Esophagus muscularis mucosa (tissue), 4 donors: ENCODE results near the gene MEN1. TPM values are rescaled to one million over a fixed set of nuclear protein-coding genes. Genes with fewer than 3 reads are reported as not detected.

Source experiments
- DNase-seq: peaks from one replicate; pipeline ENCODE4 v3.0.0-alpha.2; 2017; ENCODE audit errors: extremely low spot score
- H3K27ac ChIP-seq, 4 donors: fragments of 200-600 bp; sonication (generic); replicated peaks in 1 of 4; 1 replicate in 3 of 4; 2 replicates in 1 of 4; pipeline ENCODE4 v1.5.1; 2016 to 2019; ENCODE audit warnings: mild to moderate bottlenecking in 1 of 4
- H3K27me3 ChIP-seq, 4 donors: fragments of 200-600 bp; sonication (generic); one replicate each; pipeline versions ENCODE4 v1.5.1 to v1.6.0; 2016 to 2019
- H3K36me3 ChIP-seq, 4 donors: fragments of 200-600 bp; sonication (generic); one replicate each; pipeline ENCODE4 v1.5.1; 2016 to 2019
- H3K4me1 ChIP-seq, 4 donors: fragments of 200-600 bp; sonication (generic); one replicate each; pipeline ENCODE4 v1.5.1; 2016 to 2019
- H3K4me3 ChIP-seq, 4 donors: fragments of 200-600 bp; sonication (generic); 1 replicate in 2 of 4; 2 replicates in 2 of 4; pipeline ENCODE4 v1.5.1; 2016 to 2019; ENCODE audit warnings: mild to moderate bottlenecking in 4 of 4, moderate library complexity in 1 of 4
- H3K9me3 ChIP-seq, 4 donors: fragments of 200-600 bp; sonication (generic); 1 replicate in 3 of 4; 2 replicates in 1 of 4; pipeline ENCODE4 v1.5.1; 2016 to 2019
- CTCF ChIP-seq, 3 experiments: fragments of 200-600 bp in 2 of 3; fragments of 450-650 bp in 1 of 3; sonication (generic) in 2 of 3; IDR thresholded peaks; one replicate each; pipeline ENCODE4 v1.5.1; 2017 to 2019; ENCODE audit warnings: antibody characterized with exemption in 3 of 3, mild to moderate bottlenecking in 2 of 3, moderate library complexity in 1 of 3
- EP300 ChIP-seq: sonication (generic); formaldehyde crosslinking; IDR thresholded peaks from one replicate; pipeline ENCODE4 v1.6.1; 2017; ENCODE audit warnings: antibody characterized with exemption
- POLR2A ChIP-seq: fragments of 450-650 bp; IDR thresholded peaks from one replicate; pipeline ENCODE4 v1.6.1; 2017; ENCODE audit warnings: antibody characterized with exemption, moderate library complexity, mild to moderate bottlenecking, low read depth
- POLR2AphosphoS5 ChIP-seq, 2 donors: sonication (generic); formaldehyde crosslinking; IDR thresholded peaks; one replicate each; pipeline ENCODE4 v1.6.1; 2017; ENCODE audit warnings: antibody characterized with exemption in 2 of 2
- WGBS: methylation state at CpG from one replicate; pipeline ENCODE4 v1.1.5; 2018; 5-methylcytosine and 5-hydroxymethylcytosine counted together
- intact Hi-C: fragments of 100-400 bp; cut with DNase I; formaldehyde crosslinking; loops from one replicate; pipeline ENCODE4 v1.15.1; 2023
- total RNA-seq, 4 donors: library from RNA; depleted of rRNA; stranded (reverse); fragments of >200 nt; gene quantifications; one replicate each; pipeline versions ENCODE4 v1.1.0 to v1.2.1, GENCODE V29; 2016

MEN1 gene
- total RNA-seq, 4 donors from 2014 or later, result 10.4 to 18.7 (median 11.5) TPM

GRCh38 chr11:64845129-64845775, 34.9 kb upstream of the MEN1 start:
- DNase-seq, result no peak
- H3K4me1 ChIP-seq, result peaks cover 35 to 48% (median 39%) of the 10 kb centered on the region in 4 donors
- no peaks in the 10 kb centered on the region for H3K36me3 ChIP-seq
- peak overlapping the region in 1 of 4 donors; percentile 35 for H3K27ac ChIP-seq
- WGBS, result 20% methylated on average over 9 of the region's 9 CpGs
- no peak for TF ChIP-seq POLR2A
- no peak for TF ChIP-seq EP300
- no peak for TF ChIP-seq CTCF (IDR thresholded peaks at IDR 0.05)
- no peak for TF ChIP-seq POLR2AphosphoS5 (IDR thresholded peaks at IDR 0.05)
- H3K4me3 ChIP-seq, result peak overlapping the region; percentile 50 to 62 (median 54)
- H3K27me3 ChIP-seq, result peaks cover 0 to 8% (median 3%) of the 10 kb centered on the region in 4 donors
- H3K9me3 ChIP-seq, result no peaks in the 10 kb centered on the region
- intact Hi-C loops, result loop anchor here (10.0 kb wide), 1 partner anchor 170 kb away; the partner anchor contains the start of gene ARL2

- WGBS, result 2% methylated on average over 25 of the region's 96 CpGs
- DNase-seq, result no peak
- H3K9me3 ChIP-seq, result no peaks in the 10 kb centered on the region
- intact Hi-C loops, result loop anchor here (10.0 kb wide), 1 partner anchor 170 kb away; the partner anchor contains the start of gene ARL2
- H3K27me3 ChIP-seq, result peaks cover 0 to 8% (median 3%) of the 10 kb centered on the region in 4 donors
- TF ChIP-seq POLR2AphosphoS5 (IDR thresholded peaks at IDR 0.05), result peak in 1 of 2 donors; percentile 13
- no peak for TF ChIP-seq POLR2A
- TF ChIP-seq CTCF (IDR thresholded peaks at IDR 0.05), result peak; percentile 63 to 84 (median 65)
- peak within 1 kb of the TSS; percentile 50 to 62 (median 54) for H3K4me3 ChIP-seq
- no peaks in the 10 kb centered on the region for H3K36me3 ChIP-seq
- H3K27ac ChIP-seq, result peak within 1 kb of the TSS in 2 of 4 donors; percentile 4 to 35
- H3K4me1 ChIP-seq, result peaks cover 27 to 41% (median 32%) of the 10 kb centered on the region in 4 donors
These were observed 34.2 kb upstream of the MEN1 start, which contains the start of gene CDC42BPG for GRCh38 chr11:64844330-64845128. Gene CDC42BPG, minus strand, starts transcription at chr11:64844653. Its CDS starts 84 bp downstream, at chr11:64844569.

- H3K9me3 ChIP-seq, result no peaks in the 10 kb centered on the region
- peaks cover 20 to 33% (median 25%) of the 10 kb centered on the region in 4 donors for H3K4me1 ChIP-seq
- DNase-seq, result no peak
- 61% methylated on average over 27 of the region's 27 CpGs for WGBS
- no peaks in the 10 kb centered on the region for H3K36me3 ChIP-seq
- H3K27ac ChIP-seq, result no peak overlapping the region
- intact Hi-C loops, result loop anchor here (10.0 kb wide), 1 partner anchor 171 kb away; the partner anchor contains the start of gene ARL2
- peak overlapping the region; percentile 50 to 62 (median 54) for H3K4me3 ChIP-seq
- TF ChIP-seq POLR2AphosphoS5 (IDR thresholded peaks at IDR 0.05) (no peak), POLR2A (no peak), CTCF (IDR thresholded peaks at IDR 0.05) (no peak), EP300 (no peak)
- H3K27me3 ChIP-seq, result peaks cover 0 to 8% (median 3%) of the 10 kb centered on the region in 4 donors
These were observed 33.5 kb upstream of the MEN1 start for GRCh38 chr11:64843686-64844329.

- 89% methylated on average over 8 of the region's 19 CpGs for WGBS
- H3K27ac ChIP-seq, result peak overlapping the region in 1 of 4 donors; percentile 20
- H3K4me1 ChIP-seq, result peaks cover 13 to 26% (median 22%) of the 10 kb centered on the region in 4 donors
- TF ChIP-seq EP300 (no peak), POLR2AphosphoS5 (IDR thresholded peaks at IDR 0.05) (no peak), POLR2A (no peak), CTCF (IDR thresholded peaks at IDR 0.05) (no peak)
- no peak for DNase-seq
- H3K9me3 ChIP-seq, result no peaks in the 10 kb centered on the region
- intact Hi-C loops, result loop anchor here (10.0 kb wide), 1 partner anchor 172 kb away; the partner anchor contains the start of gene ARL2
- H3K27me3 ChIP-seq, result peaks cover 0 to 8% (median 3%) of the 10 kb centered on the region in 4 donors
- no peaks in the 10 kb centered on the region for H3K36me3 ChIP-seq
- H3K4me3 ChIP-seq, result no peak overlapping the region
These were observed 32.7 kb upstream of the MEN1 start for GRCh38 chr11:64842851-64843685.
